Subcutaneous abdominal adipose tissue (tissue), 5 donors: ENCODE results near the gene NELL1.

Experiments
- H3K27ac ChIP-seq: one replicate; pipeline ENCODE4 v1.7.0; 2013; ENCODE audit warnings: low read depth, mild to moderate bottlenecking, inconsistent platforms, low read length, moderate library complexity
- H3K27me3 ChIP-seq, 5 donors: one replicate each; pipeline ENCODE4 v1.7.0; 2013; ENCODE audit warnings: low read length in 5 of 5, inconsistent platforms in 1 of 5; ENCODE audit not compliant: control insufficient read depth in 5 of 5, insufficient read depth in 4 of 5
- H3K36me3 ChIP-seq, 5 donors: one replicate each; pipeline ENCODE4 v1.7.0; 2013; ENCODE audit warnings: low read length in 5 of 5; ENCODE audit not compliant: control insufficient read depth in 5 of 5, insufficient read depth in 5 of 5
- H3K4me1 ChIP-seq, 5 donors: one replicate each; pipeline ENCODE4 v1.7.0; 2013; ENCODE audit warnings: low read length in 5 of 5, mild to moderate bottlenecking in 3 of 5, moderate library complexity in 1 of 5; ENCODE audit not compliant: control insufficient read depth in 5 of 5, insufficient read depth in 5 of 5
- H3K4me3 ChIP-seq, 5 donors: one replicate each; pipeline ENCODE4 v1.7.0; 2013; ENCODE audit warnings: low read length in 5 of 5, low read depth in 1 of 5
- H3K9ac ChIP-seq, 5 donors: one replicate each; pipeline ENCODE4 v1.7.0; 2013; ENCODE audit warnings: low read length in 5 of 5, mild to moderate bottlenecking in 4 of 5, moderate library complexity in 3 of 5
- H3K9me3 ChIP-seq, 5 donors: one replicate each; pipeline ENCODE4 v1.7.0; 2013; ENCODE audit warnings: low read length in 5 of 5; ENCODE audit not compliant: control insufficient read depth in 5 of 5
- donor health status: healthy.
- donor health status: healthy.
- donor health status: healthy.
- donor health status: healthy.
- donor health status: healthy.

NELL1 gene

GRCh38 chr11:20661445-20661844 is 7.9 kb upstream of the NELL1 start:
- H3K4me1 ChIP-seq = no peaks in the 10 kb centered on the region
- H3K4me3 ChIP-seq = no peak overlapping the region
- peaks cover 0 to 7% (median 0%) of the 10 kb centered on the region in 5 donors for H3K9me3 ChIP-seq
- no peak overlapping the region for H3K9ac ChIP-seq
- H3K27me3 ChIP-seq = peaks cover 0 to 5% (median 2%) of the 10 kb centered on the region in 5 donors
- no peak overlapping the region for H3K27ac ChIP-seq
- no peaks in the 10 kb centered on the region for H3K36me3 ChIP-seq

GRCh38 chr11:20661850-20662249 is 7.5 kb upstream of the NELL1 start:
- no peak overlapping the region for H3K27ac ChIP-seq
- no peak overlapping the region for H3K4me3 ChIP-seq
- no peak overlapping the region for H3K9ac ChIP-seq
- peaks cover 0 to 7% (median 0%) of the 10 kb centered on the region in 5 donors for H3K9me3 ChIP-seq
- H3K36me3 ChIP-seq = no peaks in the 10 kb centered on the region
- H3K4me1 ChIP-seq = no peaks in the 10 kb centered on the region
- H3K27me3 ChIP-seq = peaks cover 0 to 4% (median 3%) of the 10 kb centered on the region in 5 donors

GRCh38 chr11:20668131-20668809 is 1.1 kb upstream of the NELL1 start:
- H3K27me3 ChIP-seq = peaks cover 35 to 51% (median 44%) of the 10 kb centered on the region in 5 donors
- H3K4me3 ChIP-seq = no peak overlapping the region
- H3K9ac ChIP-seq = no peak overlapping the region
- H3K4me1 ChIP-seq = peaks cover 0 to 13% (median 11%) of the 10 kb centered on the region in 5 donors
- no peak overlapping the region for H3K27ac ChIP-seq
- no peaks in the 10 kb centered on the region for H3K9me3 ChIP-seq
- H3K36me3 ChIP-seq = no peaks in the 10 kb centered on the region

GRCh38 chr11:20669820-20670684 is 666 bp downstream of the NELL1 start:
- Histone ChIP-seq H3K27ac (no peak overlapping the region), H3K9me3 (no peaks in the 10 kb centered on the region), H3K9ac (no peak overlapping the region), H3K4me1 (peaks cover 0 to 13% (median 11%) of the 10 kb centered on the region in 5 donors), H3K27me3 (peaks cover 40 to 60% (median 48%) of the 10 kb centered on the region in 5 donors), H3K36me3 (no peaks in the 10 kb centered on the region), H3K4me3 (no peak overlapping the region)

GRCh38 chr11:20670932-20671403 is 1.6 kb downstream of the NELL1 start:
- Histone ChIP-seq H3K27me3 (peaks cover 40 to 60% (median 48%) of the 10 kb centered on the region in 5 donors), H3K4me1 (peaks cover 0 to 13% (median 11%) of the 10 kb centered on the region in 5 donors), H3K4me3 (no peak overlapping the region), H3K9me3 (no peaks in the 10 kb centered on the region), H3K9ac (no peak overlapping the region), H3K36me3 (no peaks in the 10 kb centered on the region), H3K27ac (no peak overlapping the region)

GRCh38 chr11:20671856-20672546 is 2.6 kb downstream of the NELL1 start:
- Histone ChIP-seq H3K9me3 (no peaks in the 10 kb centered on the region), H3K9ac (no peak overlapping the region), H3K27ac (no peak overlapping the region), H3K4me1 (peaks cover 0 to 13% (median 11%) of the 10 kb centered on the region in 5 donors), H3K36me3 (no peaks in the 10 kb centered on the region), H3K27me3 (peaks cover 40 to 60% (median 43%) of the 10 kb centered on the region in 5 donors), H3K4me3 (no peak overlapping the region)

GRCh38 chr11:20672575-20672974 is 3.2 kb downstream of the NELL1 start:
- Histone ChIP-seq H3K4me1 (peaks cover 0 to 13% (median 11%) of the 10 kb centered on the region in 5 donors), H3K27ac (no peak overlapping the region)

GRCh38 chr11:20676658-20677057 is 7.3 kb downstream of the NELL1 start:
- H3K27ac ChIP-seq = no peak overlapping the region
- H3K4me3 ChIP-seq = no peak overlapping the region
- H3K9me3 ChIP-seq = no peaks in the 10 kb centered on the region
- H3K36me3 ChIP-seq = no peaks in the 10 kb centered on the region
- H3K27me3 ChIP-seq = peaks cover 9 to 23% (median 11%) of the 10 kb centered on the region in 5 donors
- H3K9ac ChIP-seq = no peak overlapping the region
- H3K4me1 ChIP-seq = no peaks in the 10 kb centered on the region

More at GRCh38 chr11:20672575-20672974, 3.2 kb downstream of the NELL1 start:
- H3K9me3 ChIP-seq = no peaks in the 10 kb centered on the region
- H3K4me3 ChIP-seq = no peak overlapping the region
- H3K27me3 ChIP-seq = peaks cover 40 to 58% (median 42%) of the 10 kb centered on the region in 5 donors
- H3K36me3 ChIP-seq = no peaks in the 10 kb centered on the region
- no peak overlapping the region for H3K9ac ChIP-seq

GRCh38 chr11:20688761-20689160 is 19.4 kb downstream of the NELL1 start:
- Histone ChIP-seq H3K9me3 (no peaks in the 10 kb centered on the region), H3K36me3 (no peaks in the 10 kb centered on the region), H3K27ac (no peak overlapping the region), H3K27me3 (peaks cover 0 to 3% (median 0%) of the 10 kb centered on the region in 5 donors), H3K4me3 (no peak overlapping the region), H3K9ac (no peak overlapping the region), H3K4me1 (no peaks in the 10 kb centered on the region)
